GM21825 (cell line): ENCODE measurements around the gene CD207.
"Not testable (repeated sequence)": the region's sequence is repeated elsewhere in the genome, so short reads cannot be mapped to it uniquely, and the experiment has no call there.

Experiments
- ATAC-seq: cut with Tn5 transposase; IDR thresholded peaks from one replicate; pipeline ENCODE4 v1.9.1; 2021; ENCODE audit warnings: mild to moderate bottlenecking, moderate library complexity; ENCODE audit not compliant: unreplicated experiment

CD207 gene

GRCh38 chr2:70835643-70836042, at the start of gene CD207:
TSS of gene CD207 (minus strand) at chr2:70835816. CDS start at chr2:70835776, 40 bp downstream.
- ATAC-seq = no peak

- not testable (repeated sequence) for ATAC-seq
Measured at GRCh38 chr2:70878543-70878942, 42.9 kb upstream of the CD207 start.

- ATAC-seq = not testable (repeated sequence)
Measured at GRCh38 chr2:70876138-70876537, 40.5 kb upstream of the CD207 start.

- ATAC-seq = no peak
Measured at GRCh38 chr2:70873541-70873940, 37.9 kb upstream of the CD207 start.

- ATAC-seq = peak; percentile 83
Measured at GRCh38 chr2:70871398-70872211, 36.0 kb upstream of the CD207 start.

- no peak for ATAC-seq
Measured at GRCh38 chr2:70870790-70871189, 35.2 kb upstream of the CD207 start.

GRCh38 chr2:70868970-70869369, 33.4 kb upstream of the CD207 start:
- ATAC-seq = no peak

- ATAC-seq = no peak
Measured at GRCh38 chr2:70861777-70862625, 26.4 kb upstream of the CD207 start.

- no peak for ATAC-seq
Measured at GRCh38 chr2:70855667-70856066, 20.1 kb upstream of the CD207 start.

GRCh38 chr2:70854411-70854810, 18.8 kb upstream of the CD207 start:
- ATAC-seq = no peak

- no peak for ATAC-seq
Measured at GRCh38 chr2:70852824-70853223, 17.2 kb upstream of the CD207 start.

- peak; percentile 77 for ATAC-seq
Measured at GRCh38 chr2:70851704-70852103, 16.1 kb upstream of the CD207 start.

GRCh38 chr2:70850925-70851324, 15.3 kb upstream of the CD207 start:
- no peak for ATAC-seq

- no peak for ATAC-seq
Measured at GRCh38 chr2:70842401-70842800, 6.8 kb upstream of the CD207 start.

GRCh38 chr2:70837980-70838925, 2.6 kb upstream of the CD207 start:
- no peak for ATAC-seq

GRCh38 chr2:70834881-70835280, 735 bp downstream of the CD207 start:
- ATAC-seq = no peak

- ATAC-seq = no peak
Measured at GRCh38 chr2:70834106-70834505, 1.5 kb downstream of the CD207 start.

GRCh38 chr2:70833246-70833645, 2.4 kb downstream of the CD207 start:
- ATAC-seq = no peak

GRCh38 chr2:70832386-70832785, 3.2 kb downstream of the CD207 start:
- ATAC-seq = no peak

GRCh38 chr2:70831861-70832260, 3.8 kb downstream of the CD207 start:
- no peak for ATAC-seq

- ATAC-seq = no peak
Measured at GRCh38 chr2:70830366-70830765, 5.2 kb downstream of the CD207 start.
